T-helper 17 cell (primary cell): ENCODE data around the gene FAM13A. TPM values are rescaled to one million over a fixed set of nuclear protein-coding genes. Genes with fewer than 3 reads are reported as not detected.
A peak's percentile ranks its signal among the peaks of the same experiment; 100 is the strongest.
"Not testable (repeated sequence)": the region's sequence is repeated elsewhere in the genome, so short reads cannot be mapped to it uniquely, and the experiment has no call there.

ENCODE experiments used
- ATAC-seq: fragments of 150-1000 bp; cut with Tn5 transposase; 2 replicates; pipeline ENCODE4 v1.10.0; 2021; ENCODE audit warnings: mild to moderate bottlenecking, moderate library complexity
- DNase-seq, 3 donors: peaks; one replicate each; pipeline versions ENCODE4 v3.0.0 to v3.0.0-alpha.2; 2020 to 2021
- H3K9me3 ChIP-seq: one replicate; pipeline ENCODE4 v1.7.0; 2013; ENCODE audit warnings: low read length, mild to moderate bottlenecking; ENCODE audit not compliant: control insufficient read depth, poor library complexity, severe bottlenecking
- H3K27ac Mint-ChIP-seq: one replicate; pipeline ENCODE4 v1.8.0; 2022; ENCODE audit warnings: mild to moderate bottlenecking, moderate library complexity, mixed read lengths
- H3K27me3 Mint-ChIP-seq: one replicate; pipeline ENCODE4 v1.8.0; 2022; ENCODE audit warnings: mixed read lengths
- H3K36me3 Mint-ChIP-seq: one replicate; pipeline ENCODE4 v1.8.0; 2022; ENCODE audit warnings: low read depth, mixed read lengths
- H3K4me1 Mint-ChIP-seq: one replicate; pipeline ENCODE4 v1.8.0; 2022; ENCODE audit warnings: mild to moderate bottlenecking, mixed read lengths
- H3K4me3 Mint-ChIP-seq: one replicate; pipeline ENCODE4 v1.8.0; 2022; ENCODE audit warnings: mild to moderate bottlenecking, moderate library complexity, mixed read lengths
- total RNA-seq, 4 donors: library from RNA in 2 of 4; stranded (reverse) in 2 of 4; gene quantifications; one replicate each; pipeline ENCODE4 v1.2.3 and lab custom pipeline; 2022 to 2026

FAM13A gene
- total RNA-seq, 2 donors from 2014 or later, result 10.8 to 37.5 TPM

DNA sequence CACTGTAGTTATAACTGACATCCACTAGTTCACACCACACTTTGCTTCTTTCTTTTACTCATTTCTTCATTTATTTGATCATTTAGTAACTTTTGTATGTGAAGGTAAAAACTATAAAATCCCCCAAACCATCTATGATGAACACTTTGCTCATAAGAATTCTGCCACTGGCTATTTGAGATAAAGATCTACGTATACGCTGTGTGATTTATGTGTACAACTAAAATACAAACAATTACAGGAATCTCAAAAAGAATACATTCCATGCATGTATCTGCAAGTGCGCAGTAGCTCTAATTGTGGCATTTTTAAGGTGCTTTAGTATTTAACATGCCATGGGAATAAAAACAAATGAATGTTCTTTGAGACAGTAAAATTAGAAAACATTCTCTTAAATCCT is 202.5 kb downstream of the FAM13A start:
- no peaks in the 10 kb centered on the region for H3K9me3 ChIP-seq
- no peak overlapping the region for H3K27ac Mint-ChIP-seq
- peaks cover 4% of the 10 kb centered on the region for H3K36me3 Mint-ChIP-seq
- H3K4me3 Mint-ChIP-seq, result no peak overlapping the region
- ATAC-seq (no peak), DNase-seq (no peak)
- peaks cover 5% of the 10 kb centered on the region for H3K4me1 Mint-ChIP-seq
- H3K27me3 Mint-ChIP-seq, result peaks cover 10% of the 10 kb centered on the region

DNA sequence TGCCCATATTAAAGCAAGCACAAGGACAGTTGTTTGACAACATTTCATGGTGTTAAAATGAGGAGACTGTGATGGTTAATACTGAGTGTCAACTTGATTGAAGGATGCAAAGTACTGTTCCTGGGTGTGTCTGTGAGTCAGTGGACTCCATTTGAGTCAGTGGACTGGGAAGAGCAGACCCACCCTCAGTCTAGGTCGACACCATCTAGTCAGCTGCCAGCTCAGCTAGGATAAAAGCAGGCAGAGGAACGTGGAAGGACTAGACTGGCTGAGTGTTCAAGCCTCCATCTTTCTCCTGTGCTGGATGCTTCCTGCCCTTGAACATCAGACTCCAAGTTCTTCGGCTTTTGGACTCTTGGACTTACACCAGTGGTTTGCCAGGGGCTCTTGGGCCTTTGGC is 203.4 kb downstream of the FAM13A start:
- DNase-seq, H3K27me3 Mint-ChIP-seq, H3K36me3 Mint-ChIP-seq, H3K9me3 ChIP-seq, H3K4me3 Mint-ChIP-seq, H3K4me1 Mint-ChIP-seq, ATAC-seq, H3K27ac Mint-ChIP-seq: not testable (repeated sequence)

DNA sequence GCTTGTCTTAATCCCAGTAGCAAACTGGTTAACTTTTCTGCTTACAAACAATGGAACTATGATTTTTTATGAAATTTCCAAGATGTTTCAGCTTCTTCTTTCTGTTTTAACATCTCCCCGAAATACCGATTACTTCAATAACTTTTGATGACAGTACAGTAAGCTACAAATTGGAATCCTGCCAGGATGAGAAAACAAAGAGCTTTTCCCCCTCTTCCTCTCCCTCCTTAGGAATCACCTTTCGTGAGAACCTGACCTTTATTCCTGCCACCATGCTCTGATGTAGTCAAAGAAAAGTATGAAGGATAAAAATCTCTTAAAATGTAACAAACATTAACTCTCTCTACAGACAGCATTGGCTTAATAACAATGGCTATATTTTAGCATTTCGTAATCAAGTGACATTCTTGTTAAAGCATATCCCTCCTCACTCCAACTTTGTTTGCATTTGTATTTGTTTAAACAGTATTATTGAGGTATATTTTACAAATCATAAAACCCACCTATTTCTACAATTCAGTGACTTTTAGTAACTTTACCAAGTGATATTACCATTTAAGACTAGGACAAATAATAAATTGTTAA is 210.7 kb downstream of the FAM13A start:
- no peaks in the 10 kb centered on the region for H3K36me3 Mint-ChIP-seq

DNA sequence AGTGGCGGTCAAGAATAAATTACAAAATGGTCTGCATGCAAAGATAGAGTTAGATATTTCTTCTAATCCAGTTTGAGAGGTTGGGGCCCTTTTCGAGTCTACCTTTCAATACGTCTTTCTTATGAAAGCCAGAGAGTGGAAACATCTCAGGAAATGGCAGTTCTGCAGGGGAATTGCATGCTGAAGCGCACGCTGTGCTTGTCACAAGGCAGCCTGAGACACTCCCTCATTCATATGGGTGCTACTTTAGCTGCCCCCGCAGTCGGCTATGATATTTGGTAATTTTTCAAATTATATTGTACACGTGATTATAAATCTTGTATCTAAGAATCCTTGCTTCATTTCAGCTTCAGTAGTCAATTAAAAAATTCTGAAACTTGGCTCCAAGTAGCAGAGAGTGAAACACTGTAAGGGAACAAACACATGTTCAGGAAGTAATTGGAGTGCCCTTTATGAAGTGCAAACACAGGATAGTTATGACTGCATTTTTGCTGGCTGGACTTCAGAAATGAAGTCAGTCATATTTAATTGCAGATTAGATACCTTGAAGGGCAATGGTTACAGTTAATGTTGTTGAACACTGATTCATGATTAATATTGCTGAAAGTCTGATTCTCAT is 213.8 kb downstream of the FAM13A start:
- ATAC-seq, result no peak
- DNase-seq, result no peak
- H3K4me1 Mint-ChIP-seq, result peaks cover 7% of the 10 kb centered on the region
- H3K27me3 Mint-ChIP-seq, result peaks cover 7% of the 10 kb centered on the region
- no peak overlapping the region for H3K27ac Mint-ChIP-seq
- no peak overlapping the region for H3K4me3 Mint-ChIP-seq
- no peaks in the 10 kb centered on the region for H3K9me3 ChIP-seq
- H3K36me3 Mint-ChIP-seq, result no peaks in the 10 kb centered on the region

More for the DNA sequence above, 210.7 kb downstream of the FAM13A start:
- Mint-ChIP-seq H3K27ac (no peak overlapping the region), H3K27me3 (peaks cover 7% of the 10 kb centered on the region), H3K4me1 (peaks cover 7% of the 10 kb centered on the region), H3K4me3 (no peak overlapping the region)
- ATAC-seq (no peak), DNase-seq (no peak)
- no peaks in the 10 kb centered on the region for H3K9me3 ChIP-seq

DNA sequence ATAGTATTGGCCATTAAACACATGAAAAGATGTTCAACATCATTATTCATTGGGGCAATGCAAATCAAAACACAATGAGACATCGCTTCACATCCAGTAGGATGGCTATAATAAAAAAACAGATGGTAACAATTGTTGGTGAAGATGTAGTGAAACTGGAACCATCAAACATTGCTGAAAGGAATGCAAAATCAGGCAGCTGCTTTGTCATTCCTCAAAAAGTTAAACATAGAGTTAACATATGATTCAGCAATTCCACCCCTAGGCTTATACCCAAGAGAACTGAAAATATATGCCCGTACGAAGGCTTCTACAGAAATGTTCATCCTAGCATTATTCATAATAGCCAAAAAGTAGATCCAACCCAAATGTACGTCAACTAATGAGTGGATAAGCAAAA is 215.3 kb downstream of the FAM13A start:
- DNase-seq (no peak), ATAC-seq (no peak)
- H3K27ac Mint-ChIP-seq, result no peak overlapping the region
- H3K36me3 Mint-ChIP-seq, result no peaks in the 10 kb centered on the region
- H3K27me3 Mint-ChIP-seq, result peaks cover 7% of the 10 kb centered on the region
- H3K9me3 ChIP-seq, result no peaks in the 10 kb centered on the region
- H3K4me3 Mint-ChIP-seq, result no peak overlapping the region
- H3K4me1 Mint-ChIP-seq, result peaks cover 7% of the 10 kb centered on the region

DNA sequence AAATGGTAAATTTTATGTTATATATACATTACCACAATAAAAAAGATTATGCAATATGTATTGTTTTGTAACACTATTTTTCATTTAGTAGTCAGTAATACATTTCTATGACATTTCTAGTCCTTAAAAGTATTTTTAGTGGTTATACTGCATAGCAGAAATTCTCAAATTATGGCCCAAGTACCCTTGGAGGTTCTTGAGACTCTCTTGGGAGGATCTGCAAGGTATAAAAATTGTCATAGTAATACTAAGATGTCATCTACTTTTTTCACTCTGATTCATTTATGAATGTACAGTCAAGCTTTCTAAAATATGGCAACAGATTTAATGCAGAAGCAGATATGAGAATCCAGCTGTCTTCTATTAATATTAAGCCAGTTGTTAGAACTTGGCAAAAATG is 220.8 kb downstream of the FAM13A start:
- Mint-ChIP-seq H3K4me1 (peaks cover 3% of the 10 kb centered on the region), H3K36me3 (no peaks in the 10 kb centered on the region), H3K27ac (no peak overlapping the region), H3K4me3 (no peak overlapping the region), H3K27me3 (no peaks in the 10 kb centered on the region)
- ATAC-seq, result no peak
- H3K9me3 ChIP-seq, result no peaks in the 10 kb centered on the region
- no peak for DNase-seq

DNA sequence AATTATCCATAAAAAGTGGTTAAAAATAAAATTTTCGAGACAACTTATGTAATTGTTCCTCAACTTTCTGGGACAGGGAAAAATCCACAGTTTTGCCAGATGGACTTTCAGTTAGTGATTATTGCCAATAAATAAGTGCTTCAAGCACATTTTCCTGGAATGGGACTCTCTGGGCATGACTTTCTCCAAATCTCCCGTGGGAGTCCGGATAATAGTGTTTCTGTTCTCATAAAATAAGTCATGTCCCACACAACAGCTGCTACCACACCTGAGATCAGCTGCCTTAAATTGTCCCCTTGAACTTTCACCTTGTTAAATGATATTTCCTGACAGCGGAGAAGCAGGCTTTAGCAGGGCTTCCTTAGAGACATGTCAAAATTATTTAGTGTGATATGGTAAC is 226.0 kb downstream of the FAM13A start:
- no peaks in the 10 kb centered on the region for H3K36me3 Mint-ChIP-seq
- H3K4me1 Mint-ChIP-seq, result peaks cover 3% of the 10 kb centered on the region
- ATAC-seq (no peak), DNase-seq (no peak)
- H3K4me3 Mint-ChIP-seq, result no peak overlapping the region
- H3K9me3 ChIP-seq, result no peaks in the 10 kb centered on the region
- no peaks in the 10 kb centered on the region for H3K27me3 Mint-ChIP-seq
- H3K27ac Mint-ChIP-seq, result no peak overlapping the region

DNA sequence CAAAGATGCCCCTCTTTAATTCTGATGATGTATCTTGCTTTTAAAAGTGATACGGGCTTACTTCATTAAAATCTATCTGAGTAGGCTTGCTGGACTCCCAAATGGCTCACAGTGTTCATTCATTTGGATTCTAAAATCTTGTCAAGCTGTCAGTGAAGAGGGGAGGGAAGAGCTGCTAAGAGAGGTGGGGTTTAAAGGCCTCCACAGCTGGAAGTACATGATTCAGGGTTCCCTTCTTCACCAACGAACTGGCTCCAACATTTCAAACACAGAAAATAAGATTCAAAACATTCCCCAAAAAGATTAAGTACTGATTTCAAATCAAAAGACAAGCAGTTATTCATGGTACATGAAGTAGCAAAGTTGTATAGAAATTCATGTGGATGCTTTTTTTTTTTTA is 226.4 kb downstream of the FAM13A start:
- Mint-ChIP-seq H3K27ac (no peak overlapping the region), H3K36me3 (no peaks in the 10 kb centered on the region), H3K4me1 (peaks cover 3% of the 10 kb centered on the region), H3K27me3 (no peaks in the 10 kb centered on the region), H3K4me3 (no peak overlapping the region)
- DNase-seq (no peak), ATAC-seq (no peak)
- H3K9me3 ChIP-seq, result no peaks in the 10 kb centered on the region

DNA sequence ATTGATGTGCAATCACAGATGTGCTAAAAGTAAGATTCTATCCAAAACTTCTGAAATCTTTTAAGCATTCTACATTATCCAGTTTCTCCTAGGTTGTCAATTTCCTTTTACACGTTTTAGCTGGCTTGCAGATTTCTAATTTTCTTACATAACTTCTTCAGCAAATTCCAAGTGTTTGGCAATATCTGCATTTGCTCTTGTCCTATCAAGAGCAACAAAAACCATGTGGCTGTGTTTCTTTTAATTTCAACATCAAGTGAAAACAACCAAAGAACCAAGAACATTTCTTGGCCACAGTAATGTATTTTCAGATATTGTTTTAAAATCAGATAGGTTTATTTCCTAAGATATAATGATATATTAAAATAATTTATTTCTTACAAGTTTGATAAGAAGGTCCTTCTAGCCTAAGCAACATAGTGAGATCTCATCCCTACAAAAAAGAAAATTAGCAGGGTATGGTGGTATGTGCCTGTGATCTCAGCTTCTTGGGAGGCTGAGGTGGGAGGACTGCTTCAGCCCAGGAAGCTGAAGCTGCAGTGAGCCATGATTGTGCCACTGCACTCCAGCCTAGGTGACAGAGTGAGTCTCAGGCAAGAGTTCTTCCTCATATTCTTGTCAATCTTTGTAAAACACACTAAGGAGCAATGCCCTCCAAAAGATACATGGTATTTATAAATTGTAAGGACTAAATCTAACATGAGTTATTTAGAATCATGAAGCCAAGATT is 228.0 kb downstream of the FAM13A start:
- no peaks in the 10 kb centered on the region for H3K9me3 ChIP-seq
- H3K27me3 Mint-ChIP-seq, result no peaks in the 10 kb centered on the region
- no peak overlapping the region for H3K4me3 Mint-ChIP-seq
- DNase-seq (no peak), ATAC-seq (no peak)
- H3K27ac Mint-ChIP-seq, result no peak overlapping the region
- no peaks in the 10 kb centered on the region for H3K36me3 Mint-ChIP-seq
- peaks cover 3% of the 10 kb centered on the region for H3K4me1 Mint-ChIP-seq

DNA sequence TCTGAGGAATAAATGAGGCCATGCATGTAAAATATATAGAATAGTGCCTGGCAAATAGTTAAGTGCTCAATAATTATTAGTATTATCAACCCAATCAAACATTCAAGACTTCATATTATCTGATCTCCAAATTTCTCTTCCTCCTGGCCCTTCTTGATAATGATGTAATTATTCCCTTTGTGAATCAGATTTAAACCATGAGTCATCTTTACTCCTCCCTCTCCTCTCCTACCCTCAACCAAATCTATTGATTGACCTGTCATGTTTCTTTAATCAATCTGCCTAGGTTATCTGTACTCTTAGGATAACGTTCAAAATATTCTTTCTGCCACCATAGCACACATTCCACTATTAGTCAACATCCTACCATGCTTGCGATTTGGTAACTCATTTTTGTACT is 229.5 kb downstream of the FAM13A start:
- DNase-seq (no peak), ATAC-seq (no peak)
- peaks cover 15% of the 10 kb centered on the region for H3K4me1 Mint-ChIP-seq
- H3K27me3 Mint-ChIP-seq, result no peaks in the 10 kb centered on the region
- no peak overlapping the region for H3K27ac Mint-ChIP-seq
- no peaks in the 10 kb centered on the region for H3K36me3 Mint-ChIP-seq
- H3K4me3 Mint-ChIP-seq, result no peak overlapping the region
- no peaks in the 10 kb centered on the region for H3K9me3 ChIP-seq

DNA sequence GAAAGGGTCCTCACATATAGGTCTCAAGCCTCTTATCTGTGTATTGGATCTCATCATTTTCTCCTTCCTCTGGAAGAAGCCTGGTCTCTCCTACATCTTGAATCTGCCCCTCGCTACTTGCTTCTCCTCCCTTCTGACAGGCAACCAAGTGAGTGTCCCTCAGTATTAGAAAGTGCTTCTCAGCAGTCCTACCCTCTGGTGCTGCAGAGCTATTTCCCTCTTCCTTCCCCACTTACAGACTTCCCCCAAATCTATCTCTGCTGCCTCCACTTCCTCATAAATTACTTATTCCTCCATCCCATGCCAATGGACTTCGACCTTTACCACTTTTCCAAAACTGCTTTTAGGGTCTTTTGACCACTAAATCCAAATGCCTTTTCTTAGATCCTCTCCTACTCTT is 230.2 kb downstream of the FAM13A start:
- peaks cover 18% of the 10 kb centered on the region for H3K4me1 Mint-ChIP-seq
- H3K9me3 ChIP-seq, result no peaks in the 10 kb centered on the region
- H3K27me3 Mint-ChIP-seq, result no peaks in the 10 kb centered on the region
- no peak overlapping the region for H3K4me3 Mint-ChIP-seq
- H3K27ac Mint-ChIP-seq, result no peak overlapping the region
- ATAC-seq, result no peak
- no peaks in the 10 kb centered on the region for H3K36me3 Mint-ChIP-seq
- DNase-seq, result no peak

DNA sequence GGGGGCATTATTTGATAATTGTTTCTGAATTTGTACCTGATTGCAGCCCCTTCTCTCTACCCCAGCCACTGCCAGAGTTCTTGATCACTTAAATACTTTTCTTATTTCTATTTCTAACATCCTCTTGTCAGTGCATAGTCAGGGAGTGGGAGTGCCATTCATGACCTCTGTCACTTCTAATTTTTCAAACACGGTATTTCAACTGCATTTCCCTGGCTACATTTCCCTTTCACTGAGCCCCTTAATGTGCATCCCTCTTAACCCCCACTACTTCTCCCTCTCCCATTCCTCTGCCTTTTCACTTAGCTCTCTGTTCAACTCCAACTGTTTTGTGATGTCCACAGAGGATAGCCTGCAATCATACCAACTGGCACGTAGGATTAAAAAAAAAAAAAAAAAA is 231.1 kb downstream of the FAM13A start:
- no peaks in the 10 kb centered on the region for H3K27me3 Mint-ChIP-seq
- DNase-seq (no peak), ATAC-seq (no peak)
- no peaks in the 10 kb centered on the region for H3K36me3 Mint-ChIP-seq
- H3K9me3 ChIP-seq, result no peaks in the 10 kb centered on the region
- no peak overlapping the region for H3K27ac Mint-ChIP-seq
- peaks cover 19% of the 10 kb centered on the region for H3K4me1 Mint-ChIP-seq
- no peak overlapping the region for H3K4me3 Mint-ChIP-seq

DNA sequence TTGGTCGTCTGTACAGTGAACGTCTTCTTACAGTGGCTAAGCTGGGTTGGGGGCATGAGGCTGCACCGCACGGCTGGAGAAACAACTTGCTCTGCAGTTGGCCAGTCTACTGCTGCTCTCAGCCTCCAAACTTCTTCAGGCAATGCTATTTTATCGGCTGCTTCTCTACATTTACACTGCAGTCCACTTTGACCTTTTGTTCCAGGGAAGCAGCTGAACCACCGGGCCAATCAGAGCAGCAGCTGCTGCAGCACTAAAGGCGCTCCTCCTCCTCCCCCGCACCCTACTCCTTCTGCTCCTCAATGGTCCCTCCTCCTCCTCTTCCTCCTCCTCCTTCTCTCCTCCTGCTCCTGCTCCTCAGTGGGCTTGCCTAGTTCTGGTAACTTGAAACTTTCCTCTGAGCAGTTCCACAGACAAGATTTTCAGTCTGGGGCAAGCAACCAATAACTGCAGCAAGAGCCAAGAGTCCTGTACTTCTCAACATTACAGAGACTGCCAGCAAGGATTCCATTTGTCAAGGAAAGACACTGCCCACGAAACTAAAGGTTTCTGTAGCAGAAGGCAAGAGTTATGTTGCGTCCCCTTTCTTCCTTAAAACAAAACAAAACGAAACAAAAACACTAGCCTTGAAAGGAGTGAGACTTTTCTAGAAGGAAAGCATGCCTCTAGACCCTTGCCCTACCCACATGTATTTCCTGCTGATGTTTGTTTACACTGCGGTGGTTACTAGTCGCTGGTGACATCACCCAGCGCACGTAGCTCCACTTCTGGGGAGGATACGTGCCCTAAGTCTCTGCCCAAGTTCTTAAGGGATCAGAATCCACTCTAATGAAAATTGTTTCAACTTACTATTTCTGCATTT is 233.7 kb downstream of the FAM13A start:
- peak overlapping the region; percentile 96 for H3K4me3 Mint-ChIP-seq
- no peaks in the 10 kb centered on the region for H3K36me3 Mint-ChIP-seq
- H3K27me3 Mint-ChIP-seq, result no peaks in the 10 kb centered on the region
- H3K27ac Mint-ChIP-seq, result no peak overlapping the region
- H3K4me1 Mint-ChIP-seq, result peaks cover 30% of the 10 kb centered on the region
- peak; percentile 95 for ATAC-seq
- DNase-seq, result peak; percentile 24 to 53 (median 52)
- H3K9me3 ChIP-seq, result no peaks in the 10 kb centered on the region
